OCI-LY3 (cell line): ENCODE results near the gene CCDC120.

Experiments
- EZH2phosphoT487 ChIP-seq: fragments of 200-600 bp; shearing (Covaris generic); IDR thresholded peaks from 2 replicates; pipeline ENCODE4 v1.6.1; 2018; ENCODE audit warnings: antibody characterized with exemption, mixed run types, low read depth
- TF ChIP-seq, protein P1 (sequence below): fragments of 200-600, 300-600 bp; sonication (generic); IDR thresholded peaks from 2 replicates; pipeline ENCODE4 v1.5.1; 2014; ENCODE audit warnings: antibody characterized with exemption, low read length, low read depth

DNA sequence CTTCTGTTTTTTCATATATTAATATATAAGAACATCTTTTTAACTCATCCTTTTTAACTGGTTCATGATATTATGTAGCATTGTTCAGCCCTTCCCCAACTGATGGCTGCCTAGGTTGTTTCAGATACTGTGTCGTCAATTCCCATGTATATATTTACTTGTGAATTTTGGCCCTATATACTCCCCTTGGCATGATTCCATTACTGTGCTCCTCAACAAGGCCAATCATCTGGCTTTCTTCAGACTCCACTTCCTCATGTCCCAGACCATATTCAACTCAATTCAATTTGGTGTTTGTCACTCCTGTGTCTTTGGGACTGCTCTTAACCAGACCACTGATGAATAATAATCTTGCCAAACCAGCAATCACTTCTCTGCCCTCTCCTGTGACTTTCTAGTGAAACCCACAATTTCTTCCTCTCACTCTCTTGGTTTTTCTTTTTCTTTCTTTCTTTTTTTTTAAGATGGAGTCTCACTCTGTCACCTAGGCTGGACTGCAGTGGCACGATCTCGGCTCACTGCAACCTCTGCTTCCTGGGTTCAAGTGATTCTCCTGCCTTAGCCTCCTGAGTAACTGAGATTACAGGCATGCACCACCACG, 23.6 kb downstream of the CCDC120 start:
- TF ChIP-seq, protein P1, sequence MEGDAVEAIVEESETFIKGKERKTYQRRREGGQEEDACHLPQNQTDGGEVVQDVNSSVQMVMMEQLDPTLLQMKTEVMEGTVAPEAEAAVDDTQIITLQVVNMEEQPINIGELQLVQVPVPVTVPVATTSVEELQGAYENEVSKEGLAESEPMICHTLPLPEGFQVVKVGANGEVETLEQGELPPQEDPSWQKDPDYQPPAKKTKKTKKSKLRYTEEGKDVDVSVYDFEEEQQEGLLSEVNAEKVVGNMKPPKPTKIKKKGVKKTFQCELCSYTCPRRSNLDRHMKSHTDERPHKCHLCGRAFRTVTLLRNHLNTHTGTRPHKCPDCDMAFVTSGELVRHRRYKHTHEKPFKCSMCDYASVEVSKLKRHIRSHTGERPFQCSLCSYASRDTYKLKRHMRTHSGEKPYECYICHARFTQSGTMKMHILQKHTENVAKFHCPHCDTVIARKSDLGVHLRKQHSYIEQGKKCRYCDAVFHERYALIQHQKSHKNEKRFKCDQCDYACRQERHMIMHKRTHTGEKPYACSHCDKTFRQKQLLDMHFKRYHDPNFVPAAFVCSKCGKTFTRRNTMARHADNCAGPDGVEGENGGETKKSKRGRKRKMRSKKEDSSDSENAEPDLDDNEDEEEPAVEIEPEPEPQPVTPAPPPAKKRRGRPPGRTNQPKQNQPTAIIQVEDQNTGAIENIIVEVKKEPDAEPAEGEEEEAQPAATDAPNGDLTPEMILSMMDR: no peak
- no peak for TF ChIP-seq EZH2phosphoT487
